K562 (cell line): Measurements from ENCODE around the gene ORMDL1. TPM values are rescaled to one million over a fixed set of nuclear protein-coding genes. Genes with fewer than 3 reads are reported as not detected.
A peak's percentile ranks its signal among the peaks of the same experiment; 100 is the strongest.

Source experiments
- CBX3 ChIP-seq, 2 experiments: IDR thresholded peaks; 1 replicate in 1 of 2; 2 replicates in 1 of 2; pipeline ENCODE4 v1.6.1; 2012; ENCODE audit warnings: inconsistent platforms in 2 of 2, low read length in 2 of 2, borderline replicate concordance in 1 of 2, control low read depth in 1 of 2
- CEBPB ChIP-seq: fragments of 450-650 bp; IDR thresholded peaks from 2 replicates; pipeline ENCODE4 v1.6.1; 2016; ENCODE audit warnings: missing genetic modification characterization, missing compliant biosample characterization
- CTBP1 ChIP-seq: fragments of 450-650 bp; IDR thresholded peaks from 2 replicates; pipeline ENCODE4 v1.6.1; 2016; ENCODE audit warnings: borderline replicate concordance
- ELF4 ChIP-seq: fragments of 450-650 bp; formaldehyde crosslinking; IDR thresholded peaks from 2 replicates; pipeline ENCODE4 v1.4.0; 2022; ENCODE audit warnings: missing genetic modification characterization
- EP400 ChIP-seq: fragments of 450-650 bp; IDR thresholded peaks from 2 replicates; pipeline ENCODE4 v1.6.1; 2017; ENCODE audit warnings: antibody characterized with exemption, mild to moderate bottlenecking, moderate library complexity
- FOXP1 ChIP-seq: sonication (generic); formaldehyde crosslinking; IDR thresholded peaks from 2 replicates; pipeline ENCODE4 v1.8.0; 2022; ENCODE audit warnings: mild to moderate bottlenecking, missing genetic modification reagents
- GTF2F1 ChIP-seq: IDR thresholded peaks from 2 replicates; pipeline ENCODE4 v1.6.1; 2011; ENCODE audit warnings: low read depth, low read length, improper control_type of control experiment
- HNRNPH1 ChIP-seq: fragments of 200-400 bp; formaldehyde crosslinking; optimal IDR thresholded peaks from 2 replicates; pipeline ENCODE3; 2017; ENCODE audit warnings: low read depth, mild to moderate bottlenecking, low read length, moderate library complexity
- NONO ChIP-seq, 2 experiments: fragments of 200-400 bp in 1 of 2; fragments of 450-650 bp in 1 of 2; formaldehyde crosslinking in 1 of 2; IDR thresholded peaks; 2 replicates each; pipeline ENCODE4 v1.6.1; 2017; ENCODE audit warnings: low read depth in 2 of 2, mild to moderate bottlenecking in 2 of 2, moderate library complexity in 2 of 2, low read length in 1 of 2
- POLR2H ChIP-seq: IDR thresholded peaks from 2 replicates; pipeline ENCODE4 v1.6.1; 2016; ENCODE audit warnings: missing genetic modification characterization, low read depth, mild to moderate bottlenecking, control low read depth, missing compliant biosample characterization, moderate library complexity
- PPARD ChIP-seq: fragments of 250-450 bp; sonication (Bioruptor Pico); IDR thresholded peaks from 2 replicates; pipeline ENCODE4 v1.8.0; 2022; ENCODE audit warnings: inconsistent platforms, mild to moderate bottlenecking, moderate library complexity
- RBFOX2 ChIP-seq: fragments of 200-400 bp; formaldehyde crosslinking; IDR thresholded peaks from 2 replicates; pipeline ENCODE4 v1.6.1; 2017; ENCODE audit warnings: low read depth, mild to moderate bottlenecking, low read length, moderate library complexity
- RBM25 ChIP-seq: fragments of 200-400 bp; formaldehyde crosslinking; IDR thresholded peaks from 2 replicates; pipeline ENCODE4 v1.6.1; 2018; ENCODE audit warnings: low read length, low read depth, moderate library complexity; ENCODE audit not compliant: severe bottlenecking
- SP1 ChIP-seq: sonication (generic); formaldehyde crosslinking; IDR thresholded peaks from 2 replicates; pipeline ENCODE4 v1.8.1; 2022; ENCODE audit warnings: mild to moderate bottlenecking, missing genetic modification reagents
- XRCC5 ChIP-seq: fragments of 200-400 bp; formaldehyde crosslinking; IDR thresholded peaks from 2 replicates; pipeline ENCODE4 v1.6.1; 2017; ENCODE audit warnings: low read depth, mild to moderate bottlenecking, low read length
- ZBTB7A ChIP-seq: IDR thresholded peaks from 2 replicates; pipeline ENCODE4 v1.6.1; 2011; ENCODE audit warnings: low read depth, mild to moderate bottlenecking, low read length, moderate library complexity, borderline replicate concordance; ENCODE audit not compliant: control insufficient read depth
- ZNF589 ChIP-seq: fragments of 200-800 bp; sonication (Bioruptor generic); IDR thresholded peaks from 2 replicates; pipeline ENCODE4 v1.6.1; 2016; ENCODE audit warnings: low read depth, missing genetic modification characterization, missing compliant biosample characterization
- polyA plus RNA-seq, 8 experiments: library from polyadenylated mRNA; depleted of rRNA in 4 of 8; stranded (reverse) in 5 of 8; unstranded in 3 of 8; fragments of >200 nt; fragmentation: Nextera tagmentation in 2 of 8; fragmentation: Illumina TruSeq in 1 of 8; extraction: Ambion mirVana in 2 of 8; extraction: Trizol in 1 of 8; gene quantifications; 2 replicates each; pipeline versions ENCODE4 v1.2.1 to v1.2.3, GENCODE V29; 2011 to 2014; ENCODE audit warnings: inconsistent platforms in 1 of 8, missing spikeins in 1 of 8
- total RNA-seq, 7 experiments: library from RNA; depleted of rRNA in 6 of 7; stranded (reverse); fragments of >200 nt in 6 of 7; fragmentation: Illumina TruSeq in 2 of 7; extraction: Trizol in 2 of 7; gene quantifications; 2 replicates each; pipeline versions ENCODE4 v1.2.1 to v1.2.3, GENCODE V29; 2011 to 2021; ENCODE audit warnings: low replicate concordance in 1 of 7
- TF ChIP-seq, protein P1 (sequence below), 2 experiments: fragments of 450-650 bp; conservative IDR thresholded peaks; 2 replicates each; pipeline ENCODE4 v1.6.1; 2017; ENCODE audit warnings: mild to moderate bottlenecking in 2 of 2, moderate library complexity in 2 of 2
- TF ChIP-seq, protein P2 (sequence below): IDR thresholded peaks from 2 replicates; pipeline ENCODE4 v1.6.1; 2014; ENCODE audit warnings: antibody characterized with exemption
- TF ChIP-seq, protein P3 (sequence below): fragments of 450-650 bp; IDR thresholded peaks from 2 replicates; pipeline ENCODE4 v1.6.1; 2016; ENCODE audit warnings: antibody characterized with exemption
- TF ChIP-seq, protein P4 (sequence below): fragments of 450-650 bp; IDR thresholded peaks from one replicate; pipeline ENCODE4 v1.6.1; 2018; ENCODE audit warnings: mild to moderate bottlenecking, moderate library complexity; ENCODE audit not compliant: partially characterized antibody

The ORMDL1 gene
- total and polyA plus RNA-seq, 9 of the 15 experiments (the other 6 are each of a cell fraction or from before 2014, with no cell fraction given): 35.1 to 74.2 (median 50.0) TPM

DNA sequence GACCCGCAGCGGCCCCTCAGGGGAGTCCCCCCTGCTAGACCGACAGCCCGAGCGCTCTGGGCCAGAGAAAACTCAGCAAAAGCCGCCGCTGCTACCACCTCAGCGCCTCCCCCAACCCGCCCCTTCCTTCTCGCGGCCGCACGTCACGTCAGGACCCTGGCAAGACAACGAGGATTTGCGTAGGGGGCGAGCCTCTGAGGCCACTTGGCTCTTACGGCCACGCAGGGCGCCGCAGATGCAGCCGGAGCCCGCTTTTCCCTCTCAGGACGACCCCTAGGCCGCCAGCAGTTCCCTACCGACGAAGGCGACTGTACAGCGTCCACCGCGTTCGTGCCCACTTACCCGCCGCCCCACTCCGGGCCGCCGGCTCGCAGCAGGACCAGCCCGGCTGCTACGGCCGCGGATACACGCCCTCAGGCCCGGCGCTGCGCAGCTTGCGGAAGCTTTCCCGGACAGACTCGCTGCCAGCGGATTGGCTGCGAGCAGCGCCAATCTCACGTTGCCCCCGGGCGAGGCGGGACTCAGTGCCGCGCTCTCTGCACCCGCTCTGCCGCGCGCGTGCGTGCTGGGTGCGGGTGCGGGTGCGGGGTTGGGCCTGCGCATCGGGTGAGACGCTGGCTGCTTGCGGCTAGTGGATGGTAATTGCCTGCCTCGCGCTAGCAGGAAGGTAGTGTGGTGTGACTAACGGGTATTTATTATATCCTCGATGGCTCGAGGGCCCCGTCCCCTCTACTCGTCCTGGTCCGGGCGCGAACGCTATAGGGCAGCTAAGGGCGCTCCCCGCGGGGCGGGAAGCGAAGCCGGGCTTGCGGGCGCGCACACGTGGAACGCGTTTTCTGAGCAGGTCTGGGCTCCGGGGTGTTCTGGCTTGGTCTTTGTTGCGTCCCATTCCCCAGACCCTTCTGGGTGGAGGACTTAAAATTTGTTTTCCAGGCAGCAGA, at the start of gene ORMDL1, which contains the start of gene PMS1 (continued):
- TF ChIP-seq, protein P1, sequence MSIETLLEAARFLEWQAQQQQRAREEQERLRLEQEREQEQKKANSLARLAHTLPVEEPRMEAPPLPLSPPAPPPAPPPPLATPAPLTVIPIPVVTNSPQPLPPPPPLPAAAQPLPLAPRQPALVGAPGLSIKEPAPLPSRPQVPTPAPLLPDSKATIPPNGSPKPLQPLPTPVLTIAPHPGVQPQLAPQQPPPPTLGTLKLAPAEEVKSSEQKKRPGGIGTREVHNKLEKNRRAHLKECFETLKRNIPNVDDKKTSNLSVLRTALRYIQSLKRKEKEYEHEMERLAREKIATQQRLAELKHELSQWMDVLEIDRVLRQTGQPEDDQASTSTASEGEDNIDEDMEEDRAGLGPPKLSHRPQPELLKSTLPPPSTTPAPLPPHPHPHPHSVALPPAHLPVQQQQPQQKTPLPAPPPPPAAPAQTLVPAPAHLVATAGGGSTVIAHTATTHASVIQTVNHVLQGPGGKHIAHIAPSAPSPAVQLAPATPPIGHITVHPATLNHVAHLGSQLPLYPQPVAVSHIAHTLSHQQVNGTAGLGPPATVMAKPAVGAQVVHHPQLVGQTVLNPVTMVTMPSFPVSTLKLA (conservative IDR thresholded peaks at IDR 0.05): peak; percentile 70 to 87
- peak; percentile 91 for TF ChIP-seq EP400
- TF ChIP-seq RBFOX2: peak; percentile 97
- 0 out of 2 replicates have a peak, but pooled peaks have one; percentile 20 for TF ChIP-seq ZNF589 (CRISPR knock-in tag)
- TF ChIP-seq ZBTB7A: peak; percentile 58; the same call in 1 of the 2 replicates
- peak in 1 of 2 experiments; percentile 20; a peak in 1 of 3 replicates for TF ChIP-seq CBX3 (IDR thresholded peaks at IDR 0.05; ENCODE audit: borderline replicate concordance in 1 of 2, low read length in 2 of 2)
- peak; percentile 45; the same call in 1 of the 2 replicates for TF ChIP-seq POLR2H
- TF ChIP-seq, protein P2, sequence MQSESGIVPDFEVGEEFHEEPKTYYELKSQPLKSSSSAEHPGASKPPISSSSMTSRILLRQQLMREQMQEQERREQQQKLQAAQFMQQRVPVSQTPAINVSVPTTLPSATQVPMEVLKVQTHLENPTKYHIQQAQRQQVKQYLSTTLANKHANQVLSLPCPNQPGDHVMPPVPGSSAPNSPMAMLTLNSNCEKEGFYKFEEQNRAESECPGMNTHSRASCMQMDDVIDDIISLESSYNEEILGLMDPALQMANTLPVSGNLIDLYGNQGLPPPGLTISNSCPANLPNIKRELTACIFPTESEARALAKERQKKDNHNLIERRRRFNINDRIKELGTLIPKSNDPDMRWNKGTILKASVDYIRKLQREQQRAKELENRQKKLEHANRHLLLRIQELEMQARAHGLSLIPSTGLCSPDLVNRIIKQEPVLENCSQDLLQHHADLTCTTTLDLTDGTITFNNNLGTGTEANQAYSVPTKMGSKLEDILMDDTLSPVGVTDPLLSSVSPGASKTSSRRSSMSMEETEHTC: no peak
- TF ChIP-seq CEBPB: no peak
- TF ChIP-seq GTF2F1: peak; percentile 23; the same call in 1 of the 2 replicates
- TF ChIP-seq FOXP1 (CRISPR knock-in tag): peak; percentile 45; the same call in 1 of the 2 replicates
- TF ChIP-seq CTBP1: peak; percentile 92
- peak; percentile 68; a peak in 3 of 4 replicates for TF ChIP-seq NONO (IDR thresholded peaks at IDR 0.05; ENCODE audit: low read depth in 2 of 2, low read length in 1 of 2)
- TF ChIP-seq HNRNPH1: peak; percentile 66
- TF ChIP-seq, protein P3, sequence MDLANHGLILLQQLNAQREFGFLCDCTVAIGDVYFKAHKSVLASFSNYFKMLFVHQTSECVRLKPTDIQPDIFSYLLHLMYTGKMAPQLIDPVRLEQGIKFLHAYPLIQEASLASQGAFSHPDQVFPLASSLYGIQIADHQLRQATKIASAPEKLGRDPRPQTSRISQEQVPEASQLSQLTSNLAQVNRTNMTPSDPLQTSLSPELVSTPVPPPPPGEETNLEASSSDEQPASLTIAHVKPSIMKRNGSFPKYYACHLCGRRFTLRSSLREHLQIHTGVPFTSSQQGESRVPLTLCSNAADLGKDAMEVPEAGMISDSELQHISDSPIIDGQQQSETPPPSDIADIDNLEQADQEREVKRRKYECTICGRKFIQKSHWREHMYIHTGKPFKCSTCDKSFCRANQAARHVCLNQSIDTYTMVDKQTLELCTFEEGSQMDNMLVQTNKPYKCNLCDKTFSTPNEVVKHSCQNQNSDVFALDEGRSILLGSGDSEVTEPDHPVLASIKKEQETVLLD: peak; percentile 75
- TF ChIP-seq, protein P4, sequence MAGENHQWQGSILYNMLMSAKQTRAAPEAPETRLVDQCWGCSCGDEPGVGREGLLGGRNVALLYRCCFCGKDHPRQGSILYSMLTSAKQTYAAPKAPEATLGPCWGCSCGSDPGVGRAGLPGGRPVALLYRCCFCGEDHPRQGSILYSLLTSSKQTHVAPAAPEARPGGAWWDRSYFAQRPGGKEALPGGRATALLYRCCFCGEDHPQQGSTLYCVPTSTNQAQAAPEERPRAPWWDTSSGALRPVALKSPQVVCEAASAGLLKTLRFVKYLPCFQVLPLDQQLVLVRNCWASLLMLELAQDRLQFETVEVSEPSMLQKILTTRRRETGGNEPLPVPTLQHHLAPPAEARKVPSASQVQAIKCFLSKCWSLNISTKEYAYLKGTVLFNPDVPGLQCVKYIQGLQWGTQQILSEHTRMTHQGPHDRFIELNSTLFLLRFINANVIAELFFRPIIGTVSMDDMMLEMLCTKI: no peak
- 0 out of 2 replicates have a peak, but pooled peaks have one; percentile 13 for TF ChIP-seq ELF4 (CRISPR knock-in tag)
- no peak for TF ChIP-seq PPARD (CRISPR knock-in tag)
- 0 out of 2 replicates have a peak, but pooled peaks have one; percentile 11 for TF ChIP-seq XRCC5
- peak; percentile 97 for TF ChIP-seq RBM25
- TF ChIP-seq SP1 (CRISPR knock-in tag): 0 out of 2 replicates have a peak, but pooled peaks have one; percentile 40
